Measurements from ENCODE around the gene CHSY1. TPM values are rescaled to one million over a fixed set of nuclear protein-coding genes. Genes with fewer than 3 reads are reported as not detected.

Gene CHSY1
- total RNA-seq, 4 donors from 2014 or later = 19.2 to 36.8 (median 28.1) TPM

DNA sequence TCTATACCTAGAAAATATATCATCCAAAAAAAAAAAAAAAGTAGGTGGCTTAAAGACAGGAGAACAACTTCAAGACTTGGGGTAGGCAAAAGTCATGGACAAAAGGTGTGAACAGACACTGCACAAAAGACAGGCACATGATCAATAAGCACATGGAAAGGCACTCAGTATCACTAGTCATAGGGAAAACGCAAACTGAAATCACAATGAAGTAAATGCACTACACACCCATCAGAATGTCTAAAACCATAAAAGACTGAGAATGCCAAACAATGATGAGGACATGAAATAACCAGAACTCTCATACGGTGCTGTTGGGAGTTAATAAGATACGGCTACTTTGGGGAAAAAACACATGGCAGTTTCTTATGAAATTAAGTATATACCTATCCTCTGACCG lies 40.0 kb downstream of the CHSY1 start:
- TF ChIP-seq, protein P1, sequence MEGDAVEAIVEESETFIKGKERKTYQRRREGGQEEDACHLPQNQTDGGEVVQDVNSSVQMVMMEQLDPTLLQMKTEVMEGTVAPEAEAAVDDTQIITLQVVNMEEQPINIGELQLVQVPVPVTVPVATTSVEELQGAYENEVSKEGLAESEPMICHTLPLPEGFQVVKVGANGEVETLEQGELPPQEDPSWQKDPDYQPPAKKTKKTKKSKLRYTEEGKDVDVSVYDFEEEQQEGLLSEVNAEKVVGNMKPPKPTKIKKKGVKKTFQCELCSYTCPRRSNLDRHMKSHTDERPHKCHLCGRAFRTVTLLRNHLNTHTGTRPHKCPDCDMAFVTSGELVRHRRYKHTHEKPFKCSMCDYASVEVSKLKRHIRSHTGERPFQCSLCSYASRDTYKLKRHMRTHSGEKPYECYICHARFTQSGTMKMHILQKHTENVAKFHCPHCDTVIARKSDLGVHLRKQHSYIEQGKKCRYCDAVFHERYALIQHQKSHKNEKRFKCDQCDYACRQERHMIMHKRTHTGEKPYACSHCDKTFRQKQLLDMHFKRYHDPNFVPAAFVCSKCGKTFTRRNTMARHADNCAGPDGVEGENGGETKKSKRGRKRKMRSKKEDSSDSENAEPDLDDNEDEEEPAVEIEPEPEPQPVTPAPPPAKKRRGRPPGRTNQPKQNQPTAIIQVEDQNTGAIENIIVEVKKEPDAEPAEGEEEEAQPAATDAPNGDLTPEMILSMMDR (IDR thresholded peaks at IDR 0.05; ENCODE audit: low read depth) = no peak

DNA sequence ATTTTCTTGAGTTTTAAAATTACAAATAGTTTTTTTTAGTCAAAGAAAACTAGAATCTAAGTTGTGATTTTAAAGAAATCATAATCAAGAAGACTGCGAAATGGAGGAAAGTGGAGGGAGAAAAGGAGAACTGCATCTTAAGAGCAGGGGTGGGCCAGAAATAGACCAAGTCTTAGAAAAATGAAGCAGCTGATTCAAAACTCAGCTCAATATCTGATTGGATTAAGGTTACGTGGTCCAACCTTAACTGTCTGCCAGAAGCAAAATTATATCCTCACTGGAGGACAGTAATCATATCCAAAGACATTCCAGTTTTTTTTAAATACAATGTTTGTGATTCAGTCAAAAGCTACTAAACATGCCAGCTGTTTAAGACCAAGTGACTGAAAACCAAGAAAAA lies 41.4 kb downstream of the CHSY1 start:
- TF ChIP-seq, protein P1 (IDR thresholded peaks at IDR 0.05; ENCODE audit: low read depth) = no peak

DNA sequence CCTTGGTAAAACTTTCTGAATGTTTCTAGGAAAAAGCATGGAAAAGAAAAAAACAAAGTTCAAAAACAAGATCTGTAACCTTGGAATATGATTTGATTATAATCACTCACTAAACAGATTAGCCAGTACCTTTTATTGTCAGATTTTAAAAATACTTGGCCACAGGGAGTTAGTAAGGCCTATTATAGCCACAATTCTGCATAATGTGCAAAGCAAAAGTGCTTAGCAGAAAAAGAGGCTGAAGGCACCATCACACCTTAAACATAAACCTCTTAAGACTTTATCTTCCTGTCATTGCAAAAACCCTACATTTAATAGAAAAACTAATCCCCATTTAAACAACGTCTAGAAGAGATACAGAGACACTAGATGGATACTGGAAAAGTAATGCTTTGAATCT lies 41.8 kb downstream of the CHSY1 start:
- TF ChIP-seq, protein P1 (IDR thresholded peaks at IDR 0.05; ENCODE audit: low read depth) = no peak

DNA sequence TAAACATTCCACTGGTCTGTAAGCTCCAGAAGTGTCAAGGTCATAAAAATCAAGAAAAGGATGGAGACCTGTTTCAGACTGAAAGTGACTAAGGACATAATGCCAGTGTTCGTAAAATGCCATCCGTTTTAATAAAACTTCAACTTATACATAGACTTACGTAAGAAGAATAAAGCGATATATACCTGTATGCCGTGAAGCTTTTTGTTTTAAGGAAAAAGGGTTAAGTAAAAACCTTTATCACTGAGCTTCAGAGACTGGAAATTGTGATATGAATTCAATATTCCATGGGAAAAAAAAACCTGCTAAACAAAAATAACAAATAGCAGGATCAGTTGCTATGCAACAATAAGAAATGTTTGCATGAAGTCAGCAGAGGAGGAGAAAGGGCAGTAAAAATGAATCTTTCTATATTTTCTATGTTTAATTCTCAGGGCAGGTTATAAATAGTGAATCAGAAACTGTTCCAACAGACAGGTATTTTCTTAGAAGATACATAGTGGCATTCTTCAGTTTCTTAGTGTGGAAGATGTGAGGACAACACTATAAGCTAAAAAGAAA lies 42.5 kb downstream of the CHSY1 start:
- TF ChIP-seq, protein P1 (IDR thresholded peaks at IDR 0.05; ENCODE audit: low read depth) = no peak

DNA sequence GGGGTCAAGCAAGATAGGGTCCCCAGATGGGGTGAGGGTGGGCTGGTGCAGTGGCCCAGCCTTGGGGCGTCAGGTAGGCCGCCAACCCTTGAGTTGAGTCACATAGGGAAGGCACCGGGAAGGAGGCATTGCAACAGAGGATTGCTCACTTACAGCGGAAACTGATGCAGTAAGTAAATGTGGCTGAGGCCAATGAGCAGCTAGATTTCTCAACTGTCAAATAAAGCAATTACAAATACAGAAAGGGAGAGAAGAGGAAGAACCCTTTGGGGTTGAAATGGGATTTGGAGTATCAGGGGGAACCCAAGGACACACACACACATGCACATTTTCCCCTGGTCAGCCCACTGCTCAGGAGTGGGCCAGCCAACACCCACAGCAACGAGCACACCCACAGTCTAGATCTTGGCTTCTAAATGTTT lies 44.0 kb downstream of the CHSY1 start:
- TF ChIP-seq, protein P1 (IDR thresholded peaks at IDR 0.05; ENCODE audit: low read depth) = no peak

DNA sequence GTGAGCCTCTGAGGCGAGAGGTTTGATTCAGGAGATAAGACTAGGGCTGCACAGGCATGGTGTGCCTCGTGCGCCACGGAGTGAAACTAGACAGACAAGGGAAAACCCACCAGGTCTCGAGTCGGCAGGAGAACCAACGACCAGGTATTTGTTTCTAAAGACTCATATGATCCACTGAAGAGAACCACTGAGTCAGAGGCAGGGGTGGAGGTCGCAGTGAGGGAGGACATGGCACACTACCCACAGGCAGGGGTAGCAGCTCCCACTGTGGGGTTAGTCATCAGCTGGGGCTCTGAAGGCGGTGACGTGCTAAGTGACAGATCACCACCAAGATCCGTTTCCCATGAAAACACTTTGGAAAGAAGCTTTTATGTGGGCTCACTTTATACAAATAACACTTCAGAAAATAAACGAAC lies 45.7 kb downstream of the CHSY1 start:
- TF ChIP-seq, protein P1 (IDR thresholded peaks at IDR 0.05; ENCODE audit: low read depth) = no peak

DNA sequence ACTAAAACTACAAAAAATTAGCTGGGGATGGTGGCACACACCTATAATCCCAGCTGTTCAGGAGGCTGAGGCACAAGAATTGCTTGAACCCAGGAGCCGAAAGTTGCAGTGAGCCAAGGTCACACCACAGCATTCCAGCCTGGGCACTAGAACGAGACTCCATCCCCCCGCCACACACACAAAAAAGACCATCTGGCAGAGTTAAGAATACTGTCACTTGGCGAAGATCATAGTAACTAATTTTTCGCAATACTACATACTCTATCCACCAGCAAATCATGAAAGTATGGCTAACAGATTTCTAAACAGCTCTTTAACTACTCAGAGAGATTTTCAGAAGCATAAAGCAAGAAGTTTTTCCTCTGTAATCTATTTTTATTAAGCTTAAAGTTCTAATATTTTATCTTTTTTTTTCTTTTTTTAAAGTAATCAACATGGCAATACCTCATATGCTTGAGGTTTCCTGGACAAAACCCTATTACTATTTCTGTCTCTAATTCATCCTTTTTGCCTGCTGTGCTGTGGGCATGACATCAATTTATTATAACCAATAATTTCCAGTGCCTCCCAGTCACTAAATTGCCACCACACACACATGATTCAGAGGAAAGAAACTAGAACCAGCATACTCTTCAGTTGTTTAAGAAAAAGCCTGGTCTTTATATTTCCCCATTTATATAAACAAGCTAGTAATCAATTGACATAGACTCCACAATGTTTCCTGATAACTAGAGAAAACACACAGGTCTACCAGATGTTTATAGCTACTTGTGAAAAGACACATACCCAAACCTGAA lies 46.9 kb downstream of the CHSY1 start:
- TF ChIP-seq, protein P1 (IDR thresholded peaks at IDR 0.05; ENCODE audit: low read depth) = no peak
